ENCODE results near the gene GAS2L3.
"Not testable (repeated sequence)": the region's sequence is repeated elsewhere in the genome, so short reads cannot be mapped to it uniquely, and the experiment has no call there.

DNA sequence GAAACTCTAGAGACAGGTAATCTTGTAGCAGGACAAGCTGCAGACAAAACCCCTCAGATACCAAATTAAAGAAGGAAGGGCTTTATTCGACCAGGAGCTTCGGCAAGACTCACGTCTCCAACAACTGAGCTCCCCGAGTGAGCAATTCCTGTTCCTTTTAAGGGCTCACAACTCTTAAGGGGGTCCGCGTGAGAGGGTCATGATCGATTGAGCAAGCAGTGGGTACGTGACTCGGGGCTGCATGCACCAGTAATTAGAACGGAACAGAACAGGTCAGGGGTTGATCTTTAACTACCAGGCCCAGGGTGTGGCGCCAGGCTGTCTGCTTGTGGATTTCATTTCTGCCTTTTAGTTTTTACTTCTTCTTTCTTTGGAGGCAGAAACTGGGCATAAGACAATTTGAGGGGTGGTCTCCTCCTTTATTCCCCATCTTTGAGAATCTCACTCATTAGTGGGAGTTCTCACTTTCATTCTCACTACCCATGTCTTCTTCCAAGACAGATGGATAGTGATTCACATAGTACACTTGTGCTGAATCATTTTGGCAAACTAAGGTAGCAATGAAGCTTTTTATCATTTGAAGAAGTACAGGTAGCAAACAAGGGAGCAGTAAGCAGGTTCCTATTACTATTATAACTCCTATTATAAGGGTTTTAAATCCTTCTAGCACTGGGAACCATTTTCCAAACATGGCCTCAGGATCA lies 59.8 kb downstream of the GAS2L3 start:
- TF ChIP-seq CTCF (IDR thresholded peaks at IDR 0.05; ENCODE audit: low read length); EZH2phosphoT487 (IDR thresholded peaks at IDR 0.05; ENCODE audit: low read length); EZH2 (optimal IDR thresholded peaks at IDR 0.05; ENCODE audit: low read depth, low read length): not testable (repeated sequence)
